IMR-90 (cell line): Measurements from ENCODE around the gene CALN1. TPM values are rescaled to one million over a fixed set of nuclear protein-coding genes. Genes with fewer than 3 reads are reported as not detected.

Source experiments
- ATAC-seq: fragments of 200-7000 bp; cut with Tn5 transposase; 2 replicates; pipeline ENCODE4 v1.9.1; 2020; ENCODE audit warnings: low read depth, mild to moderate bottlenecking, moderate library complexity
- BruUV-seq: library from RNA; stranded (reverse); fragments of 400-500 nt; replicated peaks from 2 replicates; lab custom pipeline; 2021; lab: Mats Ljungman, UMichigan
- CTCF ChIA-PET: fragments of 300-600 bp; formaldehyde crosslinking; extraction: SDS; loops from one replicate; lab custom pipeline; 2021; ENCODE audit warnings: antibody characterized with exemption; lab: Yijun Ruan, JAX
- POLR2A ChIA-PET: fragments of 300-600 bp; sonication (Branson Sonifier 250); formaldehyde crosslinking; loops from one replicate; lab custom pipeline; 2022; ENCODE audit warnings: antibody characterized with exemption; ENCODE audit not compliant: unreplicated experiment; lab: Charles Lee
- DNase-seq: peaks from one replicate; pipeline ENCODE4 v3.0.0; 2013
- H2AFZ ChIP-seq: replicated peaks from 2 replicates; pipeline ENCODE3; 2013; ENCODE audit warnings: low read length, mild to moderate bottlenecking; ENCODE audit not compliant: poor library complexity
- H2AK5ac ChIP-seq: 2 replicates; pipeline ENCODE4 v1.6.1; 2013; ENCODE audit warnings: low read depth, low read length, inconsistent platforms
- H2AK9ac ChIP-seq: replicated peaks from 2 replicates; pipeline ENCODE3; 2013; ENCODE audit warnings: mild to moderate bottlenecking, low read depth, low read length, moderate library complexity; ENCODE audit not compliant: poor library complexity
- H2BK120ac ChIP-seq: 2 replicates; pipeline ENCODE4 v1.6.1; 2013; ENCODE audit warnings: low read depth, low read length, inconsistent platforms
- H2BK15ac ChIP-seq: 3 replicates; pipeline ENCODE4 v1.6.1; 2013; ENCODE audit warnings: low read depth, low read length, inconsistent platforms
- H2BK20ac ChIP-seq: 2 replicates; pipeline ENCODE4 v1.6.1; 2013; ENCODE audit warnings: low read depth, mild to moderate bottlenecking, inconsistent platforms, low read length, moderate library complexity
- H2BK5ac ChIP-seq: 2 replicates; pipeline ENCODE4 v1.6.1; 2013; ENCODE audit warnings: mild to moderate bottlenecking, low read depth, low read length, inconsistent platforms; ENCODE audit not compliant: poor library complexity, severe bottlenecking
- H3K14ac ChIP-seq: replicated peaks from 2 replicates; pipeline ENCODE4 v1.6.1; 2013; ENCODE audit warnings: low read depth, low read length, inconsistent platforms
- H3K18ac ChIP-seq: 2 replicates; pipeline ENCODE4 v1.6.1; 2013; ENCODE audit warnings: low read depth, low read length, control low read depth
- H3K23ac ChIP-seq: 2 replicates; pipeline ENCODE4 v1.6.1; 2013; ENCODE audit warnings: low read depth, low read length, inconsistent platforms
- H3K27ac ChIP-seq: 2 replicates; pipeline ENCODE4 v1.5.1; 2013; ENCODE audit warnings: mild to moderate bottlenecking, control low read depth, low read length; ENCODE audit not compliant: insufficient read depth
- H3K27me3 ChIP-seq: 2 replicates; pipeline ENCODE4 v1.6.1; 2013; ENCODE audit warnings: low read length; ENCODE audit not compliant: control insufficient read depth, insufficient read depth
- H3K36me3 ChIP-seq: 2 replicates; pipeline ENCODE4 v1.6.1; 2013; ENCODE audit warnings: low read length, mixed read lengths; ENCODE audit not compliant: control insufficient read depth, insufficient read depth
- H3K4ac ChIP-seq: 2 replicates; pipeline ENCODE4 v1.6.1; 2013; ENCODE audit warnings: low read depth, low read length, inconsistent platforms
- H3K4me1 ChIP-seq: 2 replicates; pipeline ENCODE4 v1.6.1; 2013; ENCODE audit warnings: low read length, mixed read lengths; ENCODE audit not compliant: control insufficient read depth, insufficient read depth
- H3K4me2 ChIP-seq: 2 replicates; pipeline ENCODE4 v1.6.1; 2013; ENCODE audit warnings: low read depth, mild to moderate bottlenecking, control low read depth, low read length, moderate library complexity
- H3K4me3 ChIP-seq: 2 replicates; pipeline ENCODE4 v1.5.1; 2013; ENCODE audit warnings: low read depth, mild to moderate bottlenecking, control low read depth, low read length, moderate library complexity; ENCODE audit not compliant: insufficient read depth
- H3K56ac ChIP-seq: 2 replicates; pipeline ENCODE4 v1.6.1; 2013; ENCODE audit warnings: low read length, inconsistent platforms; ENCODE audit not compliant: insufficient read depth; ENCODE audit errors: extremely low read depth
- H3K79me1 ChIP-seq, 2 experiments: 2 replicates each; pipeline ENCODE4 v1.6.1; 2013; ENCODE audit warnings: low read length in 2 of 2, inconsistent platforms in 1 of 2, low read depth in 1 of 2
- H3K9ac ChIP-seq: 2 replicates; pipeline ENCODE4 v1.6.1; 2013; ENCODE audit warnings: low read depth, low read length, control low read depth
- H3K9me1 ChIP-seq: 2 replicates; pipeline ENCODE4 v1.6.1; 2013; ENCODE audit warnings: low read length, inconsistent platforms; ENCODE audit not compliant: insufficient read depth
- H3K9me3 ChIP-seq: 2 replicates; pipeline ENCODE4 v1.6.1; 2013; ENCODE audit warnings: low read length; ENCODE audit not compliant: control insufficient read depth, insufficient read depth
- H4K20me1 ChIP-seq: 2 replicates; pipeline ENCODE4 v1.6.1; 2013; ENCODE audit warnings: low read length, inconsistent platforms; ENCODE audit not compliant: insufficient read depth
- H4K5ac ChIP-seq: 2 replicates; pipeline ENCODE4 v1.6.1; 2013; ENCODE audit warnings: mild to moderate bottlenecking, low read depth, low read length, control low read depth
- H4K8ac ChIP-seq, 2 experiments: 2 replicates each; pipeline ENCODE4 v1.6.1; 2013; ENCODE audit warnings: low read depth in 2 of 2, low read length in 2 of 2, control low read depth in 1 of 2, inconsistent platforms in 1 of 2
- H4K91ac ChIP-seq: 2 replicates; pipeline ENCODE4 v1.6.1; 2013; ENCODE audit warnings: low read depth, low read length, inconsistent platforms; ENCODE audit not compliant: insufficient read depth
- CEBPB ChIP-seq: IDR thresholded peaks from 2 replicates; pipeline ENCODE4 v1.6.1; 2012; ENCODE audit warnings: low read depth, low read length, improper control_type of control experiment
- RAD21 ChIP-seq: IDR thresholded peaks from 2 replicates; pipeline ENCODE4 v1.6.1; 2012; ENCODE audit warnings: low read length, improper control_type of control experiment
- SMC3 ChIP-seq: fragments of 150-350 bp; IDR thresholded peaks from 2 replicates; pipeline ENCODE4 v1.6.1; 2016; ENCODE audit warnings: low read depth, mild to moderate bottlenecking, antibody characterized with exemption, low read length, moderate library complexity
- WGBS, 2 experiments: methylation state at CpG; one replicate each; pipeline versions ENCODE4 v1.1.5 to v1.1.7; 2013; ENCODE audit warnings: missing lambda C conversion rate in 2 of 2; ENCODE audit not compliant: insufficient read length in 1 of 2; ENCODE audit errors: extremely low coverage in 2 of 2; 5-methylcytosine and 5-hydroxymethylcytosine counted together
- dilution Hi-C: fragments of 300-500 bp; cut with HindIII; formaldehyde crosslinking; loops from one replicate; pipeline ENCODE4 v1.14.3; 2018; ENCODE audit warnings: low sequenced_read_pairs; ENCODE audit not compliant: unreplicated experiment
- in situ Hi-C: fragments of 300-500 bp; cut with MboI; formaldehyde crosslinking; loops from 3 replicates; pipeline ENCODE4 v1.14.3; 2019; ENCODE audit warnings: low sequenced_read_pairs, inconsistent platforms, mixed read lengths
- intact Hi-C: fragments of 100-400 bp; cut with micrococcal nuclease; formaldehyde crosslinking; loops from 2 replicates; pipeline ENCODE4 v1.10.0; 2022
- polyA plus RNA-seq, 3 experiments: library from polyadenylated mRNA; depleted of rRNA; stranded (reverse); fragments of >200 nt; gene quantifications; 2 replicates each; pipeline ENCODE4 v1.2.3, GENCODE V29; 2012; ENCODE audit warnings: low replicate concordance in 1 of 3
- total RNA-seq: library from RNA; depleted of rRNA; stranded (reverse); fragments of >200 nt; gene quantifications from 2 replicates; pipeline ENCODE4 v1.2.3, GENCODE V29; 2012
- TF ChIP-seq, protein P1 (sequence below): conservative IDR thresholded peaks from 2 replicates; pipeline ENCODE4 v1.5.1; 2012; ENCODE audit warnings: mild to moderate bottlenecking, low read depth, low read length, improper control_type of control experiment

Gene CALN1
- total and polyA plus RNA-seq, 2 of the 4 experiments (the other 2 are of a cell fraction): not detected

DNA sequence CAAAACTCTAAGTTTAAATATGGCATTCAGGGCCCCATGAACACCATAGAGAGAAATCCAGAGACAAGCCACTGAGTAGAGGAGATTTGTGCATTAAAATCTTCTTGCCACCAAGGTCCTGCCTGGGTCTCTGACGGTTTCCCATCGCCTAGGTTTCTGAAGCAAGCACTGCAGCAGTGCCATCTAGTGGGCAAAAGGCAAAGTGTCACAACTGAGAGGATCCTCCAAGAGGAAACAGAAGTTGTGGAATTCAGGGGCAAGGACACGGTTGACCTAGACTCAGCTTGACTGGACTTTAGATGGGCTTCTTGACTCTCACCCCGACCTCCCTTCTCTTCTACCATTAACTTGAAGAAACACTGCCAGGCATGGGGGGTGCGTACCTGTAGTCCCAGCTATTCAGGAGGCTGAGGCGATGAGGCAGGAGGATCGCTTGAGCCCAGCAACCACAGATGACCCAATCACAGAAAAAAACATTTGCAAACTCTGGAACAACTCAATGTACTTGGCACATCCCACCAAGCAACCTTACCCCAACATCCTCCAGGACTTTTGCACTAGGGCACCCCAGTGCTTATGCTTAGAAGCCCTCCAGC is 676.1 kb downstream of the CALN1 start:
- ATAC-seq (peak; percentile 88), DNase-seq (peak; percentile 44)
- Histone ChIP-seq H3K27ac (no peak overlapping the region), H4K5ac (no peak overlapping the region), H4K20me1 (no peaks in the 10 kb centered on the region), H4K91ac (no peak overlapping the region), H2AK9ac (no peak overlapping the region), H4K8ac (no peak overlapping the region), H2BK120ac (no peak overlapping the region), H2BK15ac (no peak overlapping the region), H3K36me3 (no peaks in the 10 kb centered on the region), H3K9ac (no peak overlapping the region), H2BK20ac (no peak overlapping the region), H3K4ac (no peak overlapping the region), H3K56ac (no peak overlapping the region), H3K9me3 (no peaks in the 10 kb centered on the region), H3K27me3 (no peaks in the 10 kb centered on the region), H2AFZ (no peak overlapping the region), H3K14ac (no peak overlapping the region), H2AK5ac (no peak overlapping the region), H3K4me2 (no peak overlapping the region), H3K79me1 (no peaks in the 10 kb centered on the region), H3K23ac (no peak overlapping the region), H2BK5ac (no peak overlapping the region), H3K4me3 (no peak overlapping the region), H3K18ac (no peak overlapping the region), H3K9me1 (no peaks in the 10 kb centered on the region), H3K4me1 (no peaks in the 10 kb centered on the region)
- POLR2A ChIA-PET: no interaction called here
- in situ Hi-C loops (loop anchor here (25.0 kb wide), 1 partner anchor 899 kb away; no protein-coding TSS in a partner anchor), dilution Hi-C loops (no loop called here), intact Hi-C loops (no loop called here)
- 0% methylated on average over 1 of the region's 7 CpGs; no CpG with 5 or more reads in 1 of the 2 experiments for WGBS, 2 experiments
- CTCF ChIA-PET: no interaction called here
- BruUV-seq: no TSS peak
- TF ChIP-seq CEBPB: no peak
- TF ChIP-seq RAD21: peak; percentile 59
- TF ChIP-seq, protein P1, sequence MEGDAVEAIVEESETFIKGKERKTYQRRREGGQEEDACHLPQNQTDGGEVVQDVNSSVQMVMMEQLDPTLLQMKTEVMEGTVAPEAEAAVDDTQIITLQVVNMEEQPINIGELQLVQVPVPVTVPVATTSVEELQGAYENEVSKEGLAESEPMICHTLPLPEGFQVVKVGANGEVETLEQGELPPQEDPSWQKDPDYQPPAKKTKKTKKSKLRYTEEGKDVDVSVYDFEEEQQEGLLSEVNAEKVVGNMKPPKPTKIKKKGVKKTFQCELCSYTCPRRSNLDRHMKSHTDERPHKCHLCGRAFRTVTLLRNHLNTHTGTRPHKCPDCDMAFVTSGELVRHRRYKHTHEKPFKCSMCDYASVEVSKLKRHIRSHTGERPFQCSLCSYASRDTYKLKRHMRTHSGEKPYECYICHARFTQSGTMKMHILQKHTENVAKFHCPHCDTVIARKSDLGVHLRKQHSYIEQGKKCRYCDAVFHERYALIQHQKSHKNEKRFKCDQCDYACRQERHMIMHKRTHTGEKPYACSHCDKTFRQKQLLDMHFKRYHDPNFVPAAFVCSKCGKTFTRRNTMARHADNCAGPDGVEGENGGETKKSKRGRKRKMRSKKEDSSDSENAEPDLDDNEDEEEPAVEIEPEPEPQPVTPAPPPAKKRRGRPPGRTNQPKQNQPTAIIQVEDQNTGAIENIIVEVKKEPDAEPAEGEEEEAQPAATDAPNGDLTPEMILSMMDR: peak; percentile 71
- peak; percentile 47; the same call in 1 of the 2 replicates for TF ChIP-seq SMC3
